K562 (cell line): Measurements from ENCODE around the gene ZSWIM6. TPM values are rescaled to one million over a fixed set of nuclear protein-coding genes. Genes with fewer than 3 reads are reported as not detected.

Source experiments
- ATAC-seq: fragments of 200-7000 bp; cut with Tn5 transposase; 3 replicates; pipeline ENCODE4 v1.9.1; 2020; ENCODE audit warnings: moderate library complexity
- BruUV-seq: library from RNA; stranded (reverse); fragments of 400-500 nt; replicated peaks from 2 replicates; lab custom pipeline; 2021; lab: Mats Ljungman, UMichigan
- CTCF ChIA-PET: fragments of 300-600 bp; formaldehyde crosslinking; extraction: SDS; loops from one replicate; lab custom pipeline; 2021; ENCODE audit warnings: low intra/inter-chr PET ratio; lab: Yijun Ruan, JAX
- POLR2A ChIA-PET: fragments of 300-600, 350-650 bp; sonication (Branson Sonifier 250); formaldehyde crosslinking; extraction: SDS; loops from one replicate; lab custom pipeline; 2021; ENCODE audit warnings: antibody characterized with exemption, inconsistent platforms; lab: Yijun Ruan, JAX
- DNase-seq, 4 experiments: peaks; one replicate each; pipeline versions ENCODE4 v3.0.0 to v3.0.0-alpha.2; 2011 to 2018; ENCODE audit warnings: low spot score in 3 of 4, mixed read lengths in 3 of 4; ENCODE audit errors: extremely low read depth in 1 of 4
- FAIRE-seq: peaks from 2 replicates; lab custom pipeline; 2011; peaks lifted over from hg19 to GRCh38; lab: Jason Lieb, UNC
- H2AFZ ChIP-seq: 2 replicates; pipeline ENCODE4 v1.6.0; 2011; ENCODE audit warnings: low read depth, low read length, control low read depth, inconsistent platforms
- H3K27ac ChIP-seq: fragments of 200-600 bp; 3 replicates; pipeline ENCODE4 v1.8.0; 2011; ENCODE audit warnings: low read depth, mild to moderate bottlenecking, control low read depth, inconsistent platforms, low read length, moderate library complexity, mixed read lengths; ENCODE audit errors: extremely low read depth
- H3K27me3 ChIP-seq, 2 experiments: fragments of 300-600 bp in 1 of 2; 2 replicates in 1 of 2; 3 replicates in 1 of 2; pipeline versions ENCODE4 v1.6.0 to v1.8.0; 2011; ENCODE audit warnings: inconsistent platforms in 2 of 2, low read length in 2 of 2, mild to moderate bottlenecking in 1 of 2, mixed read lengths in 1 of 2, moderate library complexity in 1 of 2; ENCODE audit not compliant: control insufficient read depth in 2 of 2, insufficient read depth in 2 of 2
- H3K36me3 ChIP-seq: fragments of 300-600 bp; 3 replicates; pipeline ENCODE4 v1.8.0; 2011; ENCODE audit warnings: mild to moderate bottlenecking, low read length, inconsistent platforms; ENCODE audit not compliant: control insufficient read depth, insufficient read depth
- H3K4me1 ChIP-seq, 2 experiments: fragments of 200-600 bp in 1 of 2; replicated peaks in 1 of 2; 2 replicates in 1 of 2; 3 replicates in 1 of 2; pipeline versions ENCODE4 v1.5.1 to v1.8.0; 2011; ENCODE audit warnings: inconsistent platforms in 2 of 2, low read length in 2 of 2, mild to moderate bottlenecking in 1 of 2, mixed read lengths in 1 of 2, moderate library complexity in 1 of 2; ENCODE audit not compliant: control insufficient read depth in 2 of 2, insufficient read depth in 2 of 2
- H3K4me2 ChIP-seq: 2 replicates; pipeline ENCODE4 v1.6.1; 2011; ENCODE audit warnings: low read length, control low read depth, inconsistent platforms, mixed read lengths; ENCODE audit not compliant: insufficient read depth
- H3K4me3 ChIP-seq: fragments of 200-600 bp; sonication (generic), shearing (Covaris generic); 2 replicates; pipeline ENCODE4 v1.5.1; 2016; ENCODE audit warnings: control low read depth, inconsistent platforms
- H3K79me2 ChIP-seq: fragments of 200-600 bp; 3 replicates; pipeline ENCODE4 v1.8.0; 2011; ENCODE audit warnings: low read length, inconsistent platforms; ENCODE audit not compliant: control insufficient read depth, insufficient read depth
- H3K9ac ChIP-seq, 2 experiments: 2 replicates each; pipeline versions ENCODE4 v1.6.0 to v1.6.1; 2011; ENCODE audit warnings: low read depth in 2 of 2, low read length in 2 of 2, control low read depth in 1 of 2, inconsistent platforms in 1 of 2, mild to moderate bottlenecking in 1 of 2, mixed read lengths in 1 of 2; ENCODE audit not compliant: insufficient read depth in 1 of 2
- H3K9me1 ChIP-seq: one replicate; pipeline ENCODE4 v1.6.0; 2011; ENCODE audit warnings: inconsistent platforms, mild to moderate bottlenecking, low read length, moderate library complexity; ENCODE audit not compliant: control insufficient read depth, insufficient read depth
- H3K9me3 ChIP-seq: replicated peaks from 2 replicates; pipeline ENCODE4 v1.5.1; 2011; ENCODE audit warnings: low read depth, low read length, inconsistent platforms; ENCODE audit not compliant: control insufficient read depth, insufficient read depth
- H4K20me1 ChIP-seq: replicated peaks from 2 replicates; pipeline ENCODE4 v1.6.1; 2011; ENCODE audit warnings: low read length, inconsistent platforms, mixed read lengths; ENCODE audit not compliant: control insufficient read depth, insufficient read depth
- BRD4 ChIP-seq: fragments of 200-600 bp; sonication (generic); IDR thresholded peaks from 2 replicates; pipeline ENCODE4 v1.6.1; 2017; ENCODE audit warnings: inconsistent platforms
- C11orf30 ChIP-seq: fragments of 450-650 bp; IDR thresholded peaks from 2 replicates; pipeline ENCODE4 v1.6.1; 2016; ENCODE audit warnings: low read depth, mild to moderate bottlenecking
- CEBPG ChIP-seq, 3 experiments: fragments of 200-800 bp in 1 of 3; sonication (Bioruptor generic) in 1 of 3; sonication (generic) in 1 of 3; formaldehyde crosslinking in 1 of 3; IDR thresholded peaks in 2 of 3; conservative IDR thresholded peaks in 1 of 3; 2 replicates each; pipeline versions ENCODE4 v1.6.1 to v1.8.0; 2016 to 2022; ENCODE audit warnings: missing compliant biosample characterization in 2 of 3, missing genetic modification characterization in 2 of 3, mild to moderate bottlenecking in 1 of 3, missing genetic modification reagents in 1 of 3
- ELF2 ChIP-seq: fragments of 250-450 bp; sonication (Bioruptor Pico); IDR thresholded peaks from 2 replicates; pipeline ENCODE4 v1.5.0; 2021; ENCODE audit warnings: mild to moderate bottlenecking
- NFE2L1 ChIP-seq: fragments of 450-650 bp; IDR thresholded peaks from 2 replicates; pipeline ENCODE4 v1.6.1; 2016; ENCODE audit warnings: missing genetic modification characterization, low read depth, mild to moderate bottlenecking, missing compliant biosample characterization, moderate library complexity, borderline replicate concordance
- POLR2H ChIP-seq: IDR thresholded peaks from 2 replicates; pipeline ENCODE4 v1.6.1; 2016; ENCODE audit warnings: missing genetic modification characterization, low read depth, mild to moderate bottlenecking, control low read depth, missing compliant biosample characterization, moderate library complexity
- RAD51 ChIP-seq: fragments of 450-650 bp; IDR thresholded peaks from 2 replicates; pipeline ENCODE4 v1.7.1; 2016; ENCODE audit warnings: low read depth, mild to moderate bottlenecking, borderline replicate concordance
- SMAD2 ChIP-seq: fragments of 150-350 bp; IDR thresholded peaks from 2 replicates; pipeline ENCODE4 v1.6.1; 2014; ENCODE audit warnings: low read depth, mild to moderate bottlenecking, low read length
- TOE1 ChIP-seq, 2 experiments: fragments of 450-650 bp in 1 of 2; sonication (generic) in 1 of 2; formaldehyde crosslinking in 1 of 2; IDR thresholded peaks; 2 replicates each; pipeline versions ENCODE4 v1.7.1 to v1.8.0; 2016 to 2022; ENCODE audit warnings: borderline replicate concordance in 2 of 2, mild to moderate bottlenecking in 2 of 2, antibody characterized with exemption in 1 of 2, inconsistent platforms in 1 of 2, low read depth in 1 of 2, missing genetic modification reagents in 1 of 2, moderate library complexity in 1 of 2
- ZNF316 ChIP-seq: fragments of 450-650 bp; IDR thresholded peaks from 2 replicates; pipeline ENCODE4 v1.6.1; 2016
- WGBS: fragments of 100-300 bp; shearing (Covaris generic); methylation state at CpG from one replicate; pipeline ENCODE4 v1.1.6; 2016; ENCODE audit warnings: low coverage, mixed read lengths; ENCODE audit not compliant: insufficient coverage; ENCODE audit errors: missing lambda C conversion rate; 5-methylcytosine and 5-hydroxymethylcytosine counted together
- in situ Hi-C: fragments of 300-500 bp; cut with MboI; formaldehyde crosslinking; loops from 4 replicates; pipeline ENCODE4 v1.15.0; 2018; ENCODE audit warnings: inconsistent platforms, mixed read lengths
- intact Hi-C: fragments of 100-400 bp; cut with micrococcal nuclease; formaldehyde crosslinking; loops from 2 replicates; pipeline ENCODE4 v1.14.2; 2022
- polyA plus RNA-seq, 8 experiments: library from polyadenylated mRNA; depleted of rRNA in 4 of 8; stranded (reverse) in 5 of 8; unstranded in 3 of 8; fragments of >200 nt; fragmentation: Nextera tagmentation in 2 of 8; fragmentation: Illumina TruSeq in 1 of 8; extraction: Ambion mirVana in 2 of 8; extraction: Trizol in 1 of 8; gene quantifications; 2 replicates each; pipeline versions ENCODE4 v1.2.1 to v1.2.3, GENCODE V29; 2011 to 2014; ENCODE audit warnings: inconsistent platforms in 1 of 8, missing spikeins in 1 of 8
- total RNA-seq, 7 experiments: library from RNA; depleted of rRNA in 6 of 7; stranded (reverse); fragments of >200 nt in 6 of 7; fragmentation: Illumina TruSeq in 2 of 7; extraction: Trizol in 2 of 7; gene quantifications; 2 replicates each; pipeline versions ENCODE4 v1.2.1 to v1.2.3, GENCODE V29; 2011 to 2021; ENCODE audit warnings: low replicate concordance in 1 of 7
- TF ChIP-seq, protein P1 (sequence below): fragments of 250-450 bp; sonication (Bioruptor Pico); IDR thresholded peaks from 2 replicates; pipeline ENCODE4 v1.8.0; 2021; ENCODE audit warnings: mild to moderate bottlenecking, moderate library complexity
- TF ChIP-seq, protein P2 (sequence below), 2 experiments: fragments of 450-650 bp in 1 of 2; sonication (generic) in 1 of 2; formaldehyde crosslinking in 1 of 2; IDR thresholded peaks; 2 replicates each; pipeline versions ENCODE4 v1.7.1 to v1.9.0; 2016 to 2022; ENCODE audit warnings: inconsistent platforms in 1 of 2, mild to moderate bottlenecking in 1 of 2, missing genetic modification reagents in 1 of 2

The ZSWIM6 gene
- total and polyA plus RNA-seq, 9 of the 15 experiments (the other 6 are each of a cell fraction or from before 2014, with no cell fraction given): 0.81 to 3.2 (median 2.0) TPM

DNA sequence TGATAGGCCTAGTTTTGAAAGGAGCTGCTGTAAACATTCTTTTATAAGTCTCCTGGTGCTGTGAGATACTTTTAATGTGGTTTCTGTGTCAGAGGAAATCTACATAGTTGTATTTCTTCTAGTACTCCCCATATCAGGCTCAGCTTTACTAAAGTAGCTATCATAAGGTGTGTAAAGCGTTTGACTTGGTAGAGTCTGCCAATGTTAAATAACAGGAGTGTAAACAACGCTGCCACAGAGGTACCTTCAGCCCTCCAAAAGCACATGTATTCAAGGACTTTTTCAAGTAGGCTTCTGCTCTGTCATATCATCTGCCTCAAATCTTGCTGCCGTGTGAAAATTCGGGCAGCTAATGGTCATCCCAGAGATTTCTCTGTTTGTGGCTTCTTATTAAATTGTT is 142.7 kb downstream of the ZSWIM6 start:
- no peaks in the 10 kb centered on the region for H3K9me3 ChIP-seq
- 11% methylated on average over 4 of the region's 4 CpGs for WGBS
- in situ Hi-C loops (no loop called here), intact Hi-C loops (no loop called here)
- H3K4me1 ChIP-seq: no peaks in the 10 kb centered on the region
- no peak overlapping the region for H3K4me2 ChIP-seq
- ChIA-PET POLR2A (no interaction called here), CTCF (no interaction called here)
- BruUV-seq: no TSS peak
- H4K20me1 ChIP-seq: no peaks in the 10 kb centered on the region
- FAIRE-seq: no peak
- no peak overlapping the region for H3K4me3 ChIP-seq
- no peaks in the 10 kb centered on the region for H3K36me3 ChIP-seq
- H3K27ac ChIP-seq: no peak overlapping the region
- no peaks in the 10 kb centered on the region for H3K79me2 ChIP-seq
- H3K27me3 ChIP-seq: peaks cover 0 to 4% of the 10 kb centered on the region in 2 experiments; a peak in 1 of 5 replicates
- H3K9me1 ChIP-seq: no peaks in the 10 kb centered on the region
- no peak overlapping the region for H2AFZ ChIP-seq
- DNase-seq: no peak
- no peak for ATAC-seq
- no peak overlapping the region for H3K9ac ChIP-seq
- TF ChIP-seq, protein P1, sequence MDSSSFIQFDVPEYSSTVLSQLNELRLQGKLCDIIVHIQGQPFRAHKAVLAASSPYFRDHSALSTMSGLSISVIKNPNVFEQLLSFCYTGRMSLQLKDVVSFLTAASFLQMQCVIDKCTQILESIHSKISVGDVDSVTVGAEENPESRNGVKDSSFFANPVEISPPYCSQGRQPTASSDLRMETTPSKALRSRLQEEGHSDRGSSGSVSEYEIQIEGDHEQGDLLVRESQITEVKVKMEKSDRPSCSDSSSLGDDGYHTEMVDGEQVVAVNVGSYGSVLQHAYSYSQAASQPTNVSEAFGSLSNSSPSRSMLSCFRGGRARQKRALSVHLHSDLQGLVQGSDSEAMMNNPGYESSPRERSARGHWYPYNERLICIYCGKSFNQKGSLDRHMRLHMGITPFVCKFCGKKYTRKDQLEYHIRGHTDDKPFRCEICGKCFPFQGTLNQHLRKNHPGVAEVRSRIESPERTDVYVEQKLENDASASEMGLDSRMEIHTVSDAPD (CRISPR knock-in tag): no peak
- TF ChIP-seq C11orf30: no peak
- TF ChIP-seq, protein P2, sequence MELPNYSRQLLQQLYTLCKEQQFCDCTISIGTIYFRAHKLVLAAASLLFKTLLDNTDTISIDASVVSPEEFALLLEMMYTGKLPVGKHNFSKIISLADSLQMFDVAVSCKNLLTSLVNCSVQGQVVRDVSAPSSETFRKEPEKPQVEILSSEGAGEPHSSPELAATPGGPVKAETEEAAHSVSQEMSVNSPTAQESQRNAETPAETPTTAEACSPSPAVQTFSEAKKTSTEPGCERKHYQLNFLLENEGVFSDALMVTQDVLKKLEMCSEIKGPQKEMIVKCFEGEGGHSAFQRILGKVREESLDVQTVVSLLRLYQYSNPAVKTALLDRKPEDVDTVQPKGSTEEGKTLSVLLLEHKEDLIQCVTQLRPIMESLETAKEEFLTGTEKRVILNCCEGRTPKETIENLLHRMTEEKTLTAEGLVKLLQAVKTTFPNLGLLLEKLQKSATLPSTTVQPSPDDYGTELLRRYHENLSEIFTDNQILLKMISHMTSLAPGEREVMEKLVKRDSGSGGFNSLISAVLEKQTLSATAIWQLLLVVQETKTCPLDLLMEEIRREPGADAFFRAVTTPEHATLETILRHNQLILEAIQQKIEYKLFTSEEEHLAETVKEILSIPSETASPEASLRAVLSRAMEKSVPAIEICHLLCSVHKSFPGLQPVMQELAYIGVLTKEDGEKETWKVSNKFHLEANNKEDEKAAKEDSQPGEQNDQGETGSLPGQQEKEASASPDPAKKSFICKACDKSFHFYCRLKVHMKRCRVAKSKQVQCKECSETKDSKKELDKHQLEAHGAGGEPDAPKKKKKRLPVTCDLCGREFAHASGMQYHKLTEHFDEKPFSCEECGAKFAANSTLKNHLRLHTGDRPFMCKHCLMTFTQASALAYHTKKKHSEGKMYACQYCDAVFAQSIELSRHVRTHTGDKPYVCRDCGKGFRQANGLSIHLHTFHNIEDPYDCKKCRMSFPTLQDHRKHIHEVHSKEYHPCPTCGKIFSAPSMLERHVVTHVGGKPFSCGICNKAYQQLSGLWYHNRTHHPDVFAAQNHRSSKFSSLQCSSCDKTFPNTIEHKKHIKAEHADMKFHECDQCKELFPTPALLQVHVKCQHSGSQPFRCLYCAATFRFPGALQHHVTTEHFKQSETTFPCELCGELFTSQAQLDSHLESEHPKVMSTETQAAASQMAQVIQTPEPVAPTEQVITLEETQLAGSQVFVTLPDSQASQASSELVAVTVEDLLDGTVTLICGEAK (IDR thresholded peaks at IDR 0.05): no peak
- TF ChIP-seq, protein P2 (CRISPR knock-in tag; IDR thresholded peaks at IDR 0.05): no peak
- no peak for TF ChIP-seq TOE1 (IDR thresholded peaks at IDR 0.05; ENCODE audit: borderline replicate concordance)
- TF ChIP-seq TOE1 (CRISPR knock-in tag; IDR thresholded peaks at IDR 0.05; ENCODE audit: borderline replicate concordance, low read depth): no peak
- TF ChIP-seq ZNF316: no peak
- no peak for TF ChIP-seq CEBPG (CRISPR knock-in tag; IDR thresholded peaks at IDR 0.05)
- TF ChIP-seq CEBPG (tag; conservative IDR thresholded peaks at IDR 0.05 in 1 of 2, IDR thresholded peaks at IDR 0.05 in 1 of 2): no peak
- TF ChIP-seq POLR2H (tag): no peak
- no peak for TF ChIP-seq SMAD2
- TF ChIP-seq NFE2L1: no peak
- TF ChIP-seq RAD51: no peak
- no peak for TF ChIP-seq ELF2 (CRISPR knock-in tag)
- no peak for TF ChIP-seq BRD4
